Endodermal cell (in vitro differentiated cells): ENCODE results near the gene RAB28. TPM values are rescaled to one million over a fixed set of nuclear protein-coding genes. Genes with fewer than 3 reads are reported as not detected.
"Not testable (repeated sequence)": the region's sequence is repeated elsewhere in the genome, so short reads cannot be mapped to it uniquely, and the experiment has no call there.

Experiments used
- DNase-seq: peaks from one replicate; pipeline ENCODE4 v3.0.0-alpha.2; 2017
- H3K27ac ChIP-seq: 2 replicates; pipeline ENCODE4 v1.5.1; 2013; ENCODE audit warnings: mild to moderate bottlenecking, low read depth, low read length, moderate library complexity
- H3K27me3 ChIP-seq: 2 replicates; pipeline ENCODE4 v1.6.1; 2013; ENCODE audit warnings: mild to moderate bottlenecking, low read length, moderate library complexity; ENCODE audit not compliant: insufficient read depth, control insufficient read depth, poor library complexity, severe bottlenecking
- H3K36me3 ChIP-seq: 2 replicates; pipeline ENCODE4 v1.7.0; 2013; ENCODE audit warnings: mild to moderate bottlenecking, low read length, moderate library complexity; ENCODE audit not compliant: control insufficient read depth, insufficient read depth
- H3K4me1 ChIP-seq: one replicate; pipeline ENCODE4 v1.7.0; 2013; ENCODE audit warnings: low read length; ENCODE audit not compliant: control insufficient read depth, insufficient read depth
- H3K4me3 ChIP-seq: 2 replicates; pipeline ENCODE4 v1.5.1; 2013; ENCODE audit warnings: mild to moderate bottlenecking, low read length, moderate library complexity
- H3K9ac ChIP-seq: 2 replicates; pipeline ENCODE4 v1.6.1; 2013; ENCODE audit warnings: mild to moderate bottlenecking, low read length, moderate library complexity; ENCODE audit not compliant: poor library complexity, severe bottlenecking; ENCODE audit errors: extremely low read depth
- H3K9me3 ChIP-seq: 2 replicates; pipeline ENCODE4 v1.6.1; 2013; ENCODE audit warnings: mild to moderate bottlenecking, low read length, moderate library complexity; ENCODE audit not compliant: control insufficient read depth
- H3K27ac Mint-ChIP-seq: 2 replicates; pipeline ENCODE4 v1.8.0; 2020; ENCODE audit warnings: mixed read lengths
- H3K27me3 Mint-ChIP-seq: 2 replicates; pipeline ENCODE4 v1.8.0; 2021; ENCODE audit warnings: mild to moderate bottlenecking, mixed read lengths; ENCODE audit not compliant: insufficient read depth
- H3K36me3 Mint-ChIP-seq: 2 replicates; pipeline ENCODE4 v1.8.0; 2020; ENCODE audit warnings: low read depth, mixed read lengths
- H3K4me1 Mint-ChIP-seq: 2 replicates; pipeline ENCODE4 v1.8.0; 2020; ENCODE audit warnings: mixed read lengths
- H3K4me3 Mint-ChIP-seq: 2 replicates; pipeline ENCODE4 v1.8.0; 2020; ENCODE audit warnings: mild to moderate bottlenecking, moderate library complexity, mixed read lengths
- H3K9me3 Mint-ChIP-seq: 2 replicates; pipeline ENCODE4 v1.8.0; 2020; ENCODE audit warnings: mild to moderate bottlenecking, mixed read lengths
- WGBS, 2 experiments: methylation state at CpG; one replicate each; pipeline versions ENCODE4 v1.1.5 to v1.1.7; 2013; ENCODE audit warnings: missing lambda C conversion rate in 2 of 2, mixed read lengths in 1 of 2; ENCODE audit not compliant: insufficient coverage in 1 of 2, insufficient read length in 1 of 2; 5-methylcytosine and 5-hydroxymethylcytosine counted together
- total RNA-seq, 2 donors: library from RNA; stranded (reverse); fragmentation: NEBNext Ultra II Directional in 1 of 2; extraction: Animal tissue kit (Norgen Biotek cat#: 25700) in 1 of 2; gene quantifications; 2 replicates in 1 of 2; 3 replicates in 1 of 2; pipeline ENCODE4 v1.2.1, GENCODE V29; 2021
- TF ChIP-seq, protein P1 (sequence below): fragments of 200-600 bp; sonication (generic); conservative IDR thresholded peaks from 2 replicates; pipeline ENCODE4 v1.5.0; 2021; ENCODE audit warnings: antibody characterized with exemption, mild to moderate bottlenecking

The RAB28 gene
- total RNA-seq, 2 donors from 2014 or later: 24.6 to 25.7 TPM

DNA sequence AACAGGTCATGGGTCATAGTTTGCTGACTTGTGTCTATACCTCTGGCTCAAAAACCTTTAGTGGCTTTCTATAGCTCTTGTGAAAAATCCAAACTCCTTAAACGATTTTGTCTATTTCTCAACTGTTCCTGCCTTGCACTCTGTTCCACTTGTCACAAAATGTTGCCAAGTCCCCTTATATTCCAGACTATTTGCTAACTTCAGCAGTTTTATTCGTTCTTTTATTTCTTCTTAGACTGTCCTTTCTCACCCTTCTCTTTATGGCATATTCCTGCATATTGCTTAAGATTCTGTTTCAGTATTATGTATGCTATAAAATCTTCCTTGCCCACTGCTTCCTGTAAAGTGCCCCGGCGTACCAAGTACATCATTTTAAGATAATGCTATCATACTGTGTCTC lies 80.8 kb downstream of the RAB28 start:
- Histone ChIP-seq H3K27me3 (no peaks in the 10 kb centered on the region), H3K4me3 (no peak overlapping the region), H3K9me3 (no peaks in the 10 kb centered on the region), H3K27ac (no peak overlapping the region), H3K4me1 (no peaks in the 10 kb centered on the region), H3K9ac (no peak overlapping the region), H3K36me3 (no peaks in the 10 kb centered on the region)
- WGBS, 2 experiments: 75 to 90% methylated on average over 1 to 2 of the region's 4 CpGs
- TF ChIP-seq, protein P1, sequence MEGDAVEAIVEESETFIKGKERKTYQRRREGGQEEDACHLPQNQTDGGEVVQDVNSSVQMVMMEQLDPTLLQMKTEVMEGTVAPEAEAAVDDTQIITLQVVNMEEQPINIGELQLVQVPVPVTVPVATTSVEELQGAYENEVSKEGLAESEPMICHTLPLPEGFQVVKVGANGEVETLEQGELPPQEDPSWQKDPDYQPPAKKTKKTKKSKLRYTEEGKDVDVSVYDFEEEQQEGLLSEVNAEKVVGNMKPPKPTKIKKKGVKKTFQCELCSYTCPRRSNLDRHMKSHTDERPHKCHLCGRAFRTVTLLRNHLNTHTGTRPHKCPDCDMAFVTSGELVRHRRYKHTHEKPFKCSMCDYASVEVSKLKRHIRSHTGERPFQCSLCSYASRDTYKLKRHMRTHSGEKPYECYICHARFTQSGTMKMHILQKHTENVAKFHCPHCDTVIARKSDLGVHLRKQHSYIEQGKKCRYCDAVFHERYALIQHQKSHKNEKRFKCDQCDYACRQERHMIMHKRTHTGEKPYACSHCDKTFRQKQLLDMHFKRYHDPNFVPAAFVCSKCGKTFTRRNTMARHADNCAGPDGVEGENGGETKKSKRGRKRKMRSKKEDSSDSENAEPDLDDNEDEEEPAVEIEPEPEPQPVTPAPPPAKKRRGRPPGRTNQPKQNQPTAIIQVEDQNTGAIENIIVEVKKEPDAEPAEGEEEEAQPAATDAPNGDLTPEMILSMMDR: no peak
- no peak for DNase-seq
- H3K36me3 Mint-ChIP-seq: peaks cover 15% of the 10 kb centered on the region
- H3K27ac Mint-ChIP-seq: no peak overlapping the region
- H3K9me3 Mint-ChIP-seq: peaks cover 13% of the 10 kb centered on the region
- H3K4me3 Mint-ChIP-seq: no peak overlapping the region
- H3K27me3 Mint-ChIP-seq: no peaks in the 10 kb centered on the region
- no peaks in the 10 kb centered on the region for H3K4me1 Mint-ChIP-seq

DNA sequence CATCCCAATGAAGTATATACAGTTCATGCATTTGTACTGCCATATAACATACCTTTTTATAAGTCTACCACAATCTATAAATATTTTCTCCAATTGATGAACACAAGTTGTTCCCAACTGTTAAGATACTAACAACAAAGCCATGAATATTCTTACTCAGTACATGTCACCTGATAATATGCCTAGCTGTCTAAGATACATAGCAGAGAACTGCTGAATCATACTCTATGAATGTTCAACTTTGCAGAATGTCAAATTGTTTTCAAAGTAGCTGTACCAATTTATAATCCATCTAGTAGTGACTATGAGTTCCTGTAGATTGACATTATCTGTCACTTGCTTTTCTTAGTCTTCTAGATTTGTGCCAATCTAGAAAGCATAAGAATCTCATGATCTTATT lies 84.9 kb downstream of the RAB28 start:
- no peak overlapping the region for H3K4me3 ChIP-seq
- H3K4me1 Mint-ChIP-seq: peaks cover 6% of the 10 kb centered on the region
- H3K4me1 ChIP-seq: no peaks in the 10 kb centered on the region
- no peak overlapping the region for H3K9ac ChIP-seq
- no peak overlapping the region for H3K4me3 Mint-ChIP-seq
- DNase-seq: no peak
- no peaks in the 10 kb centered on the region for H3K9me3 ChIP-seq
- H3K36me3 Mint-ChIP-seq: no peaks in the 10 kb centered on the region
- H3K36me3 ChIP-seq: no peaks in the 10 kb centered on the region
- H3K27ac ChIP-seq: no peak overlapping the region
- H3K9me3 Mint-ChIP-seq: no peaks in the 10 kb centered on the region
- H3K27ac Mint-ChIP-seq: no peak overlapping the region
- TF ChIP-seq, protein P1: no peak
- H3K27me3 Mint-ChIP-seq: no peaks in the 10 kb centered on the region
- H3K27me3 ChIP-seq: no peaks in the 10 kb centered on the region

DNA sequence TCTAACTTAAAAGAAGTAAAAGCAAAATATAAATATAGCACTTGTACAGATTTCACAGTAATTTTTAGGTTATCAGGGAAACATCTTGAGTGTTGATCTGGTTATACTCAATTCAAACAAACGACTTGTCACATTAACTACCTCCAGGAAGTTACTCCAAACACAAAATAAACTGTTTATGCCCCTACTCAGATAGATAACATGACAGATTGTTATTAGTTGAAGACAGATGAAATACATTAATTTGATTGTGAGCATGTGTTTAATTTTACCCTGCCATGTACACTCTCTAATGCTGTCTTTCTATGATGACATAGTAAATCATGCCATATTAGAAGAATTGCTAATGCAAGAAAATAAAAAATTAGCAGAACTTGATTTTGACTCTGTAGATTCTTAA lies 88.0 kb downstream of the RAB28 start:
- Histone ChIP-seq H3K4me3 (no peak overlapping the region), H3K27ac (no peak overlapping the region), H3K4me1 (no peaks in the 10 kb centered on the region), H3K27me3 (no peaks in the 10 kb centered on the region), H3K36me3 (no peaks in the 10 kb centered on the region), H3K9me3 (no peaks in the 10 kb centered on the region), H3K9ac (no peak overlapping the region)
- 81% methylated on average over 1 of the region's 1 CpG; no CpG with 5 or more reads in 1 of the 2 experiments for WGBS, 2 experiments
- Mint-ChIP-seq H3K36me3 (peaks cover 2% of the 10 kb centered on the region), H3K27me3 (no peaks in the 10 kb centered on the region), H3K9me3 (peaks cover 5% of the 10 kb centered on the region), H3K4me1 (peaks cover 9% of the 10 kb centered on the region), H3K27ac (no peak overlapping the region), H3K4me3 (no peak overlapping the region)
- TF ChIP-seq, protein P1: no peak
- no peak for DNase-seq

DNA sequence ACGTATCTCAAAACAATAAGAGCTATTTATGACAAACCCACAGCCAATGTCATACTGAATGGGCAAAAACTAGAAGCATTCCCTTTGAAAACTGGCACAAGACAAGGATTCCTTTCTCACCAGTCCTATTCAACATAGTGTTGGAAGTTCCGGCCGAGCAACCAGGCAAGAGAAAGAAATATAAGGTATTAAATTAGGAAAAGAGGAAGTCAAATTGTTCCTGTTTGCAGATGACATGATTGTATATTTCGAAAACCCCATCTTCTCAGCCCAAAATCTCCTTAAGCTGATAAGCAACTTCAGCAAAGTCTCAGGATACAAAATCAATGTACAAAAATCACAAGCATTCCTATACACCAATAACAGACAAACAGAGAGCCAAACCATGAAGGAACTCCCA lies 94.2 kb downstream of the RAB28 start:
- not testable (repeated sequence) for H3K4me1 ChIP-seq, H3K9ac ChIP-seq, H3K27ac ChIP-seq, DNase-seq, H3K27ac Mint-ChIP-seq, H3K9me3 ChIP-seq, H3K4me3 ChIP-seq, H3K27me3 Mint-ChIP-seq, H3K4me3 Mint-ChIP-seq, H3K36me3 ChIP-seq, H3K27me3 ChIP-seq, H3K36me3 Mint-ChIP-seq, H3K4me1 Mint-ChIP-seq
- H3K9me3 Mint-ChIP-seq: peaks cover 15% of the 10 kb centered on the region
- WGBS, 2 experiments: 98% methylated on average over 4 of the region's 4 CpGs; no CpG with 5 or more reads in 1 of the 2 experiments
